Measurements from ENCODE around the gene IARS2.
"Not testable (repeated sequence)": the region's sequence is repeated elsewhere in the genome, so short reads cannot be mapped to it uniquely, and the experiment has no call there.

IARS2 gene

GRCh38 chr1:220169887-220170286 is 76.0 kb downstream of the IARS2 start:
- not testable (repeated sequence) for DNase-seq

GRCh38 chr1:220170836-220171526 is 77.0 kb downstream of the IARS2 start:
- DNase-seq = no peak

DNA sequence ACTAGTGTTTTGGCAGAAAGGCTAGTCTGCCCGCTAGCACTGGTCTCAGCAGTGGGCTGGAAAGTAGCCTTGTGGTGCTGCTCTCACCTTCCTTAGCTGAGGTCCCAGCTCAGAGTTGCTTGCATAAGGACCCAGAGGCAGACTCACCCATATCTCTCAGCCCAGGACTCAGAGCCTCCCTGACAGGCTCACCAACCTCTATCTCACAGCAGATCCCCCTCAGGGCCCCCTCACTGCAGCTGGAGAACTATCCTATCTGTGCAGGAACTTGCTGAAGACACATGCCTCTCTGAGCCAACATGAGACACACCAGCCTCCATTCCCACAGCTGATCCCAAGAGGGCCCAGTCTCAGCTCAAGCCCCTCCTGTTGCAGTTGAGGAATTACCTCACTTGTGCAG is 82.6 kb downstream of the IARS2 start:
- no peak for DNase-seq

DNA sequence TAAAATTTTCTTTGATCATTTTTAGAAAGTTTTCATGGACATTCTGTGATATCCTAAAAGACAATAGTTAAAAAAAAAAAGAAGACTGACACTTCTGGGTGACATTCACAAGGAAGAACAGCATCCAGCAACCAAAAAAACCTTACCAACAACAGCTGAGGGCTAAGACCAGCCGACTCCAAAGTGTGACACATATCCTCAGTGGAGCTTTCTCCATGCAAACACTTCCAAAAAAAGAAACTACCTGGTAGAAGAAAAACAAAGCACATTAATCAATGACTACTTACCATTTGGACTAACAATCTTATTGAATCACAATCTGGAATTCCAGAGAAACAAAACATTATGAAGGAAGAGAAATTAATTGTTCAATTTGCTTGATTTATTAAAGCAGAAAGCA is 88.2 kb downstream of the IARS2 start:
- no peak for DNase-seq

DNA sequence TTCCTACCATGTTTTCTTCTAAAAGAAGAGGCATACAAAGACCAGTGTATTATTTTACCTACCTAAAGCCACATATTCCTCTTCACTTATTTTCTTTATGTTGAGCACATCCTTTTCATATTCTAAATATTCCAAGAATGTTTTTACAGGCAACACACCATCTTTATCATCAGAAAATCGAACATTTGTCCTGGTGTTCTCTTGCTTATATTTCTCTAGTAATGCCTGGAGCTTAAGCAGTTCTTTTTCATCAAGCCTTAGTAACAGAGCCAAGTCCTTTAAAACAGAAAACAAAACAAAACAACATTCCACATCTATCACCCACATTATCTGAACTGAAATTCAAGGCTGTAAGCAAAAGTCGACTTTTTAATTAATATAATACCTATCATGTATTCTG is 88.7 kb downstream of the IARS2 start:
- no peak for DNase-seq

GRCh38 chr1:220184506-220184905 is 90.6 kb downstream of the IARS2 start:
- DNase-seq = no peak

GRCh38 chr1:220186752-220187151 is 92.8 kb downstream of the IARS2 start:
- DNase-seq = no peak

- no peak for DNase-seq
Observed at GRCh38 chr1:220188538-220188937, 94.6 kb downstream of the IARS2 start.

DNA sequence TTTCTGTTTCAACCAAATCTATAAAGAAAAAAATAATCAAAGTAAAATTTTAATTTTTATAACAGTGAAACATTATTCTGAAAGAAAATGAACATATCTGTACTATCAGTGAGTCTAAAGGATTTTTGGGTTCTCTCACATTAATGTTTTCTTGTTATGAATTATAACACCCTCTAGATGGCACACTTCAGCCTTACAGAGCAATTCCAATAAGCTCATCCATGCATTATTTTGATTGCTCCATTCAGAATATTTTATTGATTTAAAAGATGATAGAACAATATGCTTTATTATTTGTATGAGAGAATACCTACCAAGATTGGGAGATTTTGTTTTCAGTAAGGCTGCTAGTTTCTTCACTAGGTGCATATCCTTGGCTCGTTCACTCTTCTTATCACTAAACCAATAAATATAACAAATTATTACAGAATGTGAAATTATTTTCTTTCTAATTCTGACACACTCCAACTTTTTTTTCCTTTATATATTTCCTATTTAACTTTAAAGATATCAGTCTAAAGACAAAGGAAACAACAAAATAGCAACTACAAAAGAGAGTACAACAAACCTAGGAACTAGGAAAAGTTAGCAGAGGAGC is 95.9 kb downstream of the IARS2 start:
- peak in 2 of 6 experiments; percentile 2 to 5 for DNase-seq

DNA sequence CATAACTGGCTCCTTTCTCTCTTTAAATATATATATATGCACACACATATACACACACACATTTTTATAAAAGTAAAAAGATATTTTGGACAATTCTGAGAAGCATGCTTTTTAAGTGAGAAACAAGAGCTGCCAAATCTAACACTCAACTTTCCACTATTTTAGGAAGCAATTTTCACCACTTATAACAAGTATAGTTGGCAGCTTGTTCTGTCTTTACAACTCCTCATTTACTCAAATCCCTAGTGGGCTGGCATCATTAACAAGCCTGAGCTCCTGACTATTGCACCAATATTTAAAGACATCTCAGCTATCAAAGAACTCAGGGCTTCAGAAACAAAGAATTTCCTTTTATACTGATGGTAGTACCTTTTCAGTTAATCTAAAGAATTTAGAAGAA is 101.8 kb downstream of the IARS2 start:
- DNase-seq = no peak
